ENCODE results near the gene SLC9A4.

Gene SLC9A4

DNA sequence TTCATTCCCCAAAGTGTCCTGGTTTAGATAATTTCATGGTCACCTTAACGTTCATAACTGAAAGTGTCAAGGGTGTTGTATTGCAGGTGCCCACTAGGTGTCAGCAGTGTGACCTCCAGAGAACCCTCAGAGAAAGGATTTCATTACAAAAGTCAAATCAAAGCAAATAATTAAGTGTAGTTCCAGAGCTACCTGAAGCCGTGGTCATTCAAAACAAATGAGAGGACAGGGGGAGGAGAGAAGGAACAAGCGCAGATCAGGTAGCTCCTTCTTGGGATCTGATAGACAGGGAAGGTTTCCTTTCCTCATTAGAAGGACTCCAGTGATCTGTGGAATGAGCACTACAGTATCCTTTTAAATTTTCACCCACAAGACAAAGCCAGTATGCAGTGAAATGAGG is at the start of gene SLC9A4:
SLC9A4 (plus strand) TSS at position 207 of the 400 bp plus-strand sequence. CDS start 534 bp downstream, outside the sequence.
- peak; percentile 27 for DNase-seq (ENCODE audit: low spot score)

GRCh38 chr2:102423368-102423767 is 49.7 kb upstream of the SLC9A4 start:
- DNase-seq (ENCODE audit: low spot score), result no peak

DNA sequence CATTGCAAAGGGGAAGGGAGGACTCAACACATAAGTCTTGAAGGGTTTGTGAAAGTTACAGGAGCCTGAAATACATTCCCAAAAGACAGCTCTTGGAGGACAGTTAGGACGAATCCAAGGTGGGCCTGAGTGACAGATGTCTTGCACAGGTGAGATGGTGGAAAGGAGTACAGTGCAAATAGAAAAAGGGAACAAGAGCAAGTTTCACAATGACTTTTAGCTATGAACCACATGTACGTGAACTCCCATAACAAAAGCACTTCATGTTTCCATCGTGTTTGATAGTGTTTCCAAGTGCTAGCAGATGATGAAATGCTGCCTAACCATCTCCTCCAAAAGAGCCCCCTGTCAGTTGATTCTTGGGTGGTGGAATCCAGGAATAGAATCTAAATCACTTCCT is 48.3 kb upstream of the SLC9A4 start:
- no peak for DNase-seq (ENCODE audit: low spot score)

DNA sequence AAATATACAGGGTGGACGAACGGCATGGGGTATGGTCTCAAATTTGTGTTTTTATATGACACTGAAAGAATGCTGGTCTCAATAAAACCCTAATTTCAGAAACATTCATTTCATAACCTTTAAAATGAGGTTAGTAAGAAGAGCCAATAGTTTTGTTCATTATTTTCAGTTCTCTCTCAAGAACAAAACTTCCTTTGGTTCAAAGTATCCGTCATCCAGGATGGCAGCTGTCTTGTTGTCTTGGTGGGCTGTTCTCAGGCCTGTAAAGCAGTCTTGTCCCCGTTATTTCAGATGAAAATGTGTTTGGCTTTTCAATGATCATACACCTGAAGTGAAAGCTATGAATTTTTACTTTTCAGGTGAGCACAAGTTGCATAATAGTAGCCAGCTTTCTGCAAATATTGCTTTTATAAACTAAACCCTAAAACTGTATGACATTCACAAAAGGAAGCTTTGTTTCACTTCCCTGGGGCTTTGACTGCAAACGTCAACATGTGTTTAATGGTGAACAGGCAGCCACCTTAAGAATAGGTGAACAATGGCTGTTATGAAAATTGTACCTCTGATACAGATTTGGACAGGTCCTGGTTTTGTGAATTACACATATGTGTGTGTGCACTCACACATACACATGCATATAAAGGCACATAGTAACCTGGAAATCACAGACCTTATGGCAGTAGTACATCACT is 47.4 kb upstream of the SLC9A4 start:
- no peak for DNase-seq (ENCODE audit: low spot score)

DNA sequence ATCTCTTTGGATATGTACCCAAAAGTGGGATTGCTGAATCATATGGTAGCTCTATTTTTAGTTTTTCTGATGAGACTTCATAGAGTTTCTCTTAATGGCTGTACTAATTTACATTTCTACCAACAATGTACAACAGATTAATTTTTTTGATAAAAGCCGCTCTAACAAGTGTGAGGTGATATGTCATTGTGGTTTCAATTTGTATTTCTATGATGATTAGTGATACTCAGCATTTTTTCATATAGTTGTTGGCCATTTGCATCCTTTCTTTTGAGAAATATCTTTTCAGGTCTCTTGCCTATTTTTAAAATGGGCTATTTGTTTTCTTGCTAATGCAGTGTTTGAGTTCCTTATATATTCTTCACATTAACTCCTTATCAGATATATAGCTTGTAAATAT is 45.8 kb upstream of the SLC9A4 start:
- DNase-seq (ENCODE audit: low spot score), result no peak

GRCh38 chr2:102428573-102428972 is 44.5 kb upstream of the SLC9A4 start:
- DNase-seq (ENCODE audit: low spot score), result no peak

DNA sequence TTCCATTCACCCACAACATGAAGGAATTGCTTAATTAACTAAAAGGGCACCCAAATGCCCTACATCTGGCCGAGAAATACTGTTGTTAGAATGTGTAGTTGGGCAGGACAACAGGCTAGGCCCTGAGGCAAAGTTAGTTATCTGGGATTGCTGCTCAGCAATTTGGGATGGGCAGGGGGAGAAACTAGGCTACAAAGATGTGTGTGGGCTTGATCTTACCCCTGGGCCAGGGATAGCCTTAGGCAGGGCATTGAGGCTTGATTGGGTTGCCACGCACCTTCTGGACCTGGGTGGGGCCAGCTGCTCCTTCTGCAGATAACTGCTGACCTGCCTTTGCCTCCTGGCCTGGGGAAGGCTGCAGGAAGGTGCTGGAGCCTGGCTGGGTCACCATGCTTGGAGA is 40.6 kb upstream of the SLC9A4 start:
- DNase-seq (ENCODE audit: low spot score), result no peak

DNA sequence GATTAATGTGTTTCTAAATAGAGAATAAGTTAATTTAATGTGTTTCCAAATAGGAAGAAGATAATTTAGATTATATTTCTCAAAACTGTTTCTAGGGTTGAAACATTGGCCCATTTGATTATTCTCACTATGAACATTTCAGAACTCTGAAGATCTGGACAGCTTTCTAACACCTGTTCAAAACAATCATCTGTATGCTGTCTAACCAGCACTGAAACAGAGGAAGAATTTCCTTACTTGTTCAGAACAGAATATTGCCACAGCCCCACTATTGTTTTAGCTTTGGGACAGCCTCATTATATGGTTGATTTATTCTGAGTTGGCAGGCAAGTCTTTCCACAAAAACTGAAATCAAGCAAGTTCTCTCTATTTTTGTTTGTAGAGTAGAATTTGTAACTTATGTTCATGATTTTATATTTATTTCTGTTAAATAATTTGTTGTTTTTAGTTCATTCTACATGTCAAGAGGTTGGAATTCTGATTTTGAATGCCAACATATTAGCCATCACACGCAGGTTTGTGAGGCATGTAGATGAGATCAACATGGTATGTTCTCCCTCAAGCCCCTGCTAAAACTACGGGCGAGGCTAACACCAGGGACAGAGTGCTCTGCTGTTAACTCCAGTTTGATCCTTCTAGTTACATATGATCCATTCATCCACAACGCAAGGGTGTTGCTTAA is 38.9 kb upstream of the SLC9A4 start:
- no peak for DNase-seq (ENCODE audit: low spot score)

GRCh38 chr2:102434655-102435381 is 38.2 kb upstream of the SLC9A4 start:
- DNase-seq (ENCODE audit: low spot score), result no peak

GRCh38 chr2:102435741-102436140 is 37.3 kb upstream of the SLC9A4 start:
- DNase-seq (ENCODE audit: low spot score), result no peak

- no peak for DNase-seq (ENCODE audit: low spot score)
Observed at GRCh38 chr2:102436323-102436722, 36.7 kb upstream of the SLC9A4 start.

DNA sequence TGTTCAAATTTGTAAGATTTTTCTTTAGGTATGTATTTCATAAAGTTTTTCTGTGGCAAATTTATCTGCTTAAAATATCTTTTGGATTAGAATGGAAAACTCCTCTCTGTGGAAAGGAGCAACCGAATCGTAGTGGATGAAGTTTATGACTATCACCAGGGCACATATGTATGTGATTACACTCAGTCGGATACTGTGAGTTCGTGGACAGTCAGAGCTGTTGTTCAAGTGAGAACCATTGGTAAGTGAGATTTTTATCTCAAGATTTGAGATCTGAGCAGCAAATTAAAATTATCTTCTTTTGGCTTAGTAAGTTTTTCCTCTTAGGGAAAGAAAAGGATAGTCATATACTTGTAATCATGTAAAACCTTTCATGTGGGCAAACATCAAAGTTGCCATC is 35.9 kb upstream of the SLC9A4 start:
- no peak for DNase-seq (ENCODE audit: low spot score)

GRCh38 chr2:102438111-102438510 is 34.9 kb upstream of the SLC9A4 start:
- no peak for DNase-seq (ENCODE audit: low spot score)

DNA sequence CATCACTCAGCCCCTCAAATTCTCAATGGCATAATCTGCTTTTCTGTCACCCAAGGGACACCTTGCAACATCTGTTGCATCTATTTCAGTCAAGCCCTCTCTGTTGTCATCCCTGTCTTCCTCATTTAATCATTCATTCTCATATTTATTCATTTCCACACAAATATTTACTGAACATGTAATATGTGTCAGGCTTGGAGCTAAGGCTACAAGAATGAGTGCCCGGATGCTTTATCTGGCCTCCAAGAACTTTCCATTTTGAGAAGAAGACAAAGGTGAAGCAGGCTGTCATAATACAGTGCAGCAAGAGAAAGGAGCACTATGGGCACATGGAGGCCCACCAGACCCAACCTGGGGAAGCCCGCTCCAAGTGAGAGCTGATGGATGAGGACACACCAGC is 34.4 kb upstream of the SLC9A4 start:
- DNase-seq (ENCODE audit: low spot score), result no peak

GRCh38 chr2:102439065-102439695 is 33.8 kb upstream of the SLC9A4 start:
- DNase-seq (ENCODE audit: low spot score), result no peak

DNA sequence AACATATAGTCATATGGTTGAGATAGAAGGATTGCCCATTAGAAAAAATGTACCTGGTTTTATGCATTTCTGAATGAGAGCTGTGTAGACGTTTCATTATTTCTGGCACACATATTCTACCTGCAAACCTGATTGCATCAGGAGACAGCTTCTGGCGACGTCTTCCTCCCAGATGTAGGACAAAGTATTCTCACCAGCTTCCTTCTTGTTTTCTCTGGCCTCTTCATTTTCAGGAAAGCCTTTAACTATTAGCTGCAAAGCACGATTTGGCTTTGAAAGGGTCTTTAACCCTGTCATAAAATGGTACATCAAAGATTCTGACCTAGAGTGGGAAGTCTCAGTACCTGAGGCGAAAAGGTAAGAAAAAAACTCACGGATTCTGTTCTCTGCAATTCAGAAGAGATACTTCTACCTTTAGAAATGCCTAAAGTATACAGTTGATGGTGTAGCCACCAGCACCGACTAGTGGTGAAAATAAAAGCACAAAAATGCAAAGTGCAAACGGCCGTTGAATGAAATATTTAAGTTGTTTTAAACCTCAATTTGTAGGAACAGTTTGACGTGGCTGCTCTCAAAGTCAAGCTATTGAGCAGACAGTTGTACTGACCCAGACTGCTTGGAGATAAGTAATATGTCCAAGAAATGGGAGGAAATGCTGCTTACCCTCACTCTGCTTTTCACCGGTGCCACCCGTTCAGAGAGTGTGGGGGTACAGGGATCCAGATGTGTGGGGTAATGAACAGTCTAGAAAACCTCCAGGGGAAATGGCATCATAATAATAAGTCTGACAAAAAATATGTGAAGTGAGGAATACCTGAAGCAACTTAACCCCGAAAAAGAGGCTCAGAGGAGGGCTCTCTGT is 29.8 kb upstream of the SLC9A4 start:
- peak; percentile 23 for DNase-seq (ENCODE audit: low spot score)

GRCh38 chr2:102444233-102444632 is 28.8 kb upstream of the SLC9A4 start:
- DNase-seq (ENCODE audit: low spot score), result no peak

- no peak for DNase-seq (ENCODE audit: low spot score)
Observed at GRCh38 chr2:102446936-102447335, 26.1 kb upstream of the SLC9A4 start.

GRCh38 chr2:102449370-102449974 is 23.6 kb upstream of the SLC9A4 start:
- DNase-seq (ENCODE audit: low spot score), result peak; percentile 60

DNA sequence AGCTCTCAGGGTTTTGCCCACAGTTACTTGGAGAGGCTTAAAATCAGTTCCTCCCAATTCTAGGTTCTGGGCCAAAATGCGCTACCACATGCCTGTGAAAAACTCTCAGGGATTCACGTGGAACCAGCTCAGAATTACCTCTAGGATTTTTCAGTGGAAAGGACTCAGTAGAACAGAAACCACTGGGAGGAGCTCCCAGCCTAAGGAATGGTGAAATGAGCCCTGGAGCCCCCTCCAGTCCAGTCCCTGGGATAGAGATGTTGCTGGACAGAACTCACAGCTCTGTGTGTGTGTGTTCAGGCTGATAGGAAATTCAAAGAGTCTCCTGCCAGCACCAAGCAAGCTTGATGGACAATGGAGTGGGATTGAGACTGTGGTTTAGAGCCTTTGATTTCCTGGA is 21.1 kb upstream of the SLC9A4 start:
- DNase-seq (ENCODE audit: low spot score), result no peak

- DNase-seq (ENCODE audit: low spot score), result no peak
Observed at GRCh38 chr2:102453501-102453900, 19.5 kb upstream of the SLC9A4 start.

All from Ammon's horn (tissue), 1 donor.